Lung (tissue), 12 donors: ENCODE data around the gene HSPA1B. TPM values are rescaled to one million over a fixed set of nuclear protein-coding genes. Genes with fewer than 3 reads are reported as not detected.
"Not testable (repeated sequence)": the region's sequence is repeated elsewhere in the genome, so short reads cannot be mapped to it uniquely, and the experiment has no call there.

Experiments used
- ATAC-seq: fragments of 200-7000 bp; cut with Tn5 transposase; one replicate; pipeline ENCODE4 v1.9.1; 2020; ENCODE audit warnings: moderate number of reproducible peaks; ENCODE audit not compliant: insufficient read depth, low FRiP score
- DNase-seq, 3 donors: peaks; one replicate each; pipeline ENCODE4 v3.0.0-alpha.2; 2013 to 2017
- H3K27ac ChIP-seq, 2 donors: one replicate each; pipeline ENCODE4 v1.5.1; 2013; ENCODE audit warnings: mild to moderate bottlenecking in 2 of 2, moderate library complexity in 2 of 2, control low read depth in 1 of 2, inconsistent platforms in 1 of 2, low read depth in 1 of 2, low read length in 1 of 2
- H3K27me3 ChIP-seq, 3 donors: one replicate each; pipeline ENCODE4 v1.5.1; 2013; ENCODE audit warnings: low read length in 2 of 3; ENCODE audit not compliant: control insufficient read depth in 3 of 3, insufficient read depth in 3 of 3
- H3K36me3 ChIP-seq, 4 donors: one replicate each; pipeline ENCODE4 v1.5.1; 2013; ENCODE audit warnings: low read length in 4 of 4, mild to moderate bottlenecking in 1 of 4, moderate library complexity in 1 of 4; ENCODE audit not compliant: control insufficient read depth in 4 of 4, insufficient read depth in 4 of 4
- H3K4me1 ChIP-seq, 5 donors: one replicate each; pipeline ENCODE4 v1.5.1; 2013; ENCODE audit warnings: low read length in 5 of 5, mild to moderate bottlenecking in 2 of 5, moderate library complexity in 1 of 5; ENCODE audit not compliant: control insufficient read depth in 5 of 5, insufficient read depth in 5 of 5
- H3K4me3 ChIP-seq: one replicate; pipeline ENCODE4 v1.5.1; 2013; ENCODE audit warnings: mild to moderate bottlenecking, control low read depth, moderate library complexity
- H3K9ac ChIP-seq, 2 donors: one replicate each; pipeline ENCODE4 v1.5.1; 2013; ENCODE audit warnings: low read length in 2 of 2, control low read depth in 1 of 2; ENCODE audit not compliant: insufficient read depth in 1 of 2
- H3K9me3 ChIP-seq, 4 donors: one replicate each; pipeline ENCODE4 v1.5.1; 2013; ENCODE audit warnings: low read length in 3 of 4, mild to moderate bottlenecking in 1 of 4, moderate library complexity in 1 of 4; ENCODE audit not compliant: control insufficient read depth in 4 of 4, insufficient read depth in 3 of 4
- WGBS, 2 donors: extraction: QIAGEN DNeasy Blood & Tissue Kit; methylation state at CpG; one replicate each; pipeline ENCODE4 v1.1.7; 2013; 5-methylcytosine and 5-hydroxymethylcytosine counted together
- polyA plus RNA-seq, 2 donors: library from polyadenylated mRNA; stranded (reverse); fragments of 200-250 nt; gene quantifications; one replicate each; pipeline ENCODE4 v1.2.1, GENCODE V29; 2013
- total RNA-seq, 2 donors: library from RNA; depleted of rRNA in 1 of 2; stranded (reverse); fragments of >200 nt in 1 of 2; gene quantifications; one replicate each; pipeline ENCODE4 v1.2.1, GENCODE V29; 2014 to 2021
- TF ChIP-seq, protein P1 (sequence below): IDR thresholded peaks from 2 replicates; pipeline ENCODE4 v1.5.1; 2012; ENCODE audit warnings: mild to moderate bottlenecking; ENCODE audit errors: control extremely low read depth, extremely low read depth
- donor health status: control.
- donor health status: control.
- donor health status: Bipolar disorder and iron deficiency.
- donor health status: healthy.
- donor health status: DM: yes; HTN: yes; CAD: no.

HSPA1B gene
- total and polyA plus RNA-seq, 4 donors = 33.2 to 1,377 (median 99.4) TPM

DNA sequence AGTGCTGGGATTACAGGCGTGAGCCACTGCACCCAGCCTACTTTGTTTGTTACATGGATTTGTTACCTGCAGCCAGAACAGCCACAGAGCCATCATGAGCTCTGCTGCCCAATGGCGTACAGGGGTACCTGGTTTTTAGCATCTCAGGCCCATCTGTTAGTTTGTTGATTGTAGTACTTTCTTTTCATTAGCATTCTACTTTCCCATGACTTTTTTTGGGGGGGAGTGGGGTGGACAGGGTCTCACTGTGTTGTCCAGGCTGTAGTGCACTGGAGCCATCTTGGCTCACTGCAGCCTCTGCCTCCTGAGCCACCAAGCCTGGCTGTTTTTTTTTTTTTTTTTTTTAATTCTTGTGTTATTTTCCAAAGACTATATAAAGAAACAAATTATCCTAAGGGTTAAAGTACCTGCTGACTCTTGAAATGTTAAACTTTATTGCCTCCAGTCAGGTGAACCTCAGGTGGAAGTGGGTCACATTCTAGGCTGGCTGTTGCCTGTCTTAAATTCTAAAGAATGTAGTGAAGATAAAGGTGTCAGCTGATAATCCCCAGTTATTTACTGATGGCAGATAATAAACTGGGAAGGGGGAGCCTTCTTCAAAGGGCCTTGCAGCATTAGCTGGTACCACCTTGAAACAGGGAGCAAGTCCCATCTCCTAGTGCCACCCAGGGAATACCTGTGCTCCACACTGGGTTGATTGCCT is 19.9 kb downstream of the HSPA1B start:
- no peaks in the 10 kb centered on the region for H3K27me3 ChIP-seq
- H3K9ac ChIP-seq = no peak overlapping the region
- WGBS, 2 donors = 93 to 100% methylated on average over 2 of the region's 2 CpGs
- H3K4me3 ChIP-seq = no peak overlapping the region
- DNase-seq (no peak), ATAC-seq (no peak)
- no peaks in the 10 kb centered on the region for H3K4me1 ChIP-seq
- H3K27ac ChIP-seq = no peak overlapping the region
- H3K9me3 ChIP-seq = no peaks in the 10 kb centered on the region
- no peaks in the 10 kb centered on the region for H3K36me3 ChIP-seq
- TF ChIP-seq, protein P1, sequence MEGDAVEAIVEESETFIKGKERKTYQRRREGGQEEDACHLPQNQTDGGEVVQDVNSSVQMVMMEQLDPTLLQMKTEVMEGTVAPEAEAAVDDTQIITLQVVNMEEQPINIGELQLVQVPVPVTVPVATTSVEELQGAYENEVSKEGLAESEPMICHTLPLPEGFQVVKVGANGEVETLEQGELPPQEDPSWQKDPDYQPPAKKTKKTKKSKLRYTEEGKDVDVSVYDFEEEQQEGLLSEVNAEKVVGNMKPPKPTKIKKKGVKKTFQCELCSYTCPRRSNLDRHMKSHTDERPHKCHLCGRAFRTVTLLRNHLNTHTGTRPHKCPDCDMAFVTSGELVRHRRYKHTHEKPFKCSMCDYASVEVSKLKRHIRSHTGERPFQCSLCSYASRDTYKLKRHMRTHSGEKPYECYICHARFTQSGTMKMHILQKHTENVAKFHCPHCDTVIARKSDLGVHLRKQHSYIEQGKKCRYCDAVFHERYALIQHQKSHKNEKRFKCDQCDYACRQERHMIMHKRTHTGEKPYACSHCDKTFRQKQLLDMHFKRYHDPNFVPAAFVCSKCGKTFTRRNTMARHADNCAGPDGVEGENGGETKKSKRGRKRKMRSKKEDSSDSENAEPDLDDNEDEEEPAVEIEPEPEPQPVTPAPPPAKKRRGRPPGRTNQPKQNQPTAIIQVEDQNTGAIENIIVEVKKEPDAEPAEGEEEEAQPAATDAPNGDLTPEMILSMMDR = no peak

DNA sequence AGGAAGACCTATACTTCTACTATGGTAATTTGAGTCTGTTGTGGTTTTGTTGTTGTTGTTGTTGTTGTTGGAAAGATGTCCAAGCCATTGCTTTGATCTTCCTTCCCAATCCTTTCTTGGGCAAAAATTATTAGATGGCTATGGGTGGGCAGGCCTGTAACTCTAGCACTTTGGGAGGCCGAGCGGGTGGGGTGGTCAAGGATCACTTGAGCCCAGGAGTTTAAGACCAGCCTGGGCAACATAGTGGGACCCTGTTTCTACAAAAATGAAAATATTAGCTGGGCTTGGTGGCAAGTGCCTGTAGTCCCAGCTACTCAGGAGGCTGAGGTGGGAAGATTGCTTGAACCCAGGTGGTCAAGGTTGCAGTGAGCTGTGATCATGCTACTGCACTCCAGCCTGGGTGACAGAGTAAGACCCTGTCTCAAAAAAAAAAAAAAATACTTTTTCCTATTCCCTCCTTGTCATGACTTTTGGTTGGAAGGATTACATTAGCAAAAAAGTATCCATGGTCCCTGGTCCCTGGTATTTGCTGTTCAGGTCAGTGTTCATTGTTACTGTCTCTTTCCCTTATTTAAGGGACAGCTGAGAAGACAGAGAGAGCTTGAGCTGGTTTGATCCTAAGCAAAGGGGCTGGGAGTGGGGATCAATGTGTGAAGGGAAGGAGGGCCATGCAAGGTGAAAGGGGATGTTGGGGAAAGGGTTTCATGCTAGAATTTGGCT is 23.4 kb downstream of the HSPA1B start:
- H3K36me3 ChIP-seq = no peaks in the 10 kb centered on the region
- H3K9ac ChIP-seq = no peak overlapping the region
- no peak overlapping the region for H3K4me3 ChIP-seq
- no peaks in the 10 kb centered on the region for H3K27me3 ChIP-seq
- no peak for DNase-seq
- WGBS, 2 donors = 100% methylated on average over 2 of the region's 2 CpGs
- no peak for ATAC-seq
- H3K4me1 ChIP-seq = no peaks in the 10 kb centered on the region
- TF ChIP-seq, protein P1 = no peak
- H3K9me3 ChIP-seq = no peaks in the 10 kb centered on the region
- H3K27ac ChIP-seq = no peak overlapping the region

GRCh38 chr6:31851485-31851832 is 23.9 kb downstream of the HSPA1B start:
- no peaks in the 10 kb centered on the region for H3K36me3 ChIP-seq
- no peaks in the 10 kb centered on the region for H3K4me1 ChIP-seq
- no peak overlapping the region for H3K27ac ChIP-seq
- DNase-seq (no peak), ATAC-seq (no peak)
- H3K9ac ChIP-seq = no peak overlapping the region
- no peaks in the 10 kb centered on the region for H3K27me3 ChIP-seq
- H3K4me3 ChIP-seq = no peak overlapping the region
- 91% methylated on average over 2 of the region's 2 CpGs for WGBS, 2 donors
- TF ChIP-seq, protein P1 = no peak
- no peaks in the 10 kb centered on the region for H3K9me3 ChIP-seq

GRCh38 chr6:31851980-31852718 is 24.6 kb downstream of the HSPA1B start:
- not testable (repeated sequence) for H3K4me3 ChIP-seq, H3K9me3 ChIP-seq, H3K27me3 ChIP-seq, ATAC-seq, H3K27ac ChIP-seq, H3K4me1 ChIP-seq, H3K36me3 ChIP-seq, H3K9ac ChIP-seq, DNase-seq
- 91% methylated on average over 35 of the region's 35 CpGs for WGBS, 2 donors

- not testable (repeated sequence) for H3K4me1 ChIP-seq, H3K27me3 ChIP-seq, DNase-seq, H3K9me3 ChIP-seq, ATAC-seq, H3K9ac ChIP-seq, H3K27ac ChIP-seq, H3K4me3 ChIP-seq
- peaks cover 6 to 31% (median 11%) of the 10 kb centered on the region in 4 donors for H3K36me3 ChIP-seq
- 88 to 95% methylated on average over 8 of the region's 8 CpGs for WGBS, 2 donors
Measured at GRCh38 chr6:31857774-31858173, 30.2 kb downstream of the HSPA1B start.
